ACHN (cell line): Measurements from ENCODE around the gene MED13.
"Not testable (repeated sequence)": the region's sequence is repeated elsewhere in the genome, so short reads cannot be mapped to it uniquely, and the experiment has no call there.

Source experiments
- DNase-seq: peaks from one replicate; pipeline ENCODE4 v3.0.0-alpha.2; 2015
- in situ Hi-C: cut with HindIII; loops from 2 replicates; pipeline ENCODE4 v1.10.0; 2017; ENCODE audit warnings: low sequenced_read_pairs, low pct_ligation_motif_present, low pct_unique_long_range_greater_than_20kb

MED13 gene

GRCh38 chr17:62092784-62093183 lies 27.7 kb upstream of the MED13 start:
- DNase-seq = no peak
- in situ Hi-C loops = no loop called here

DNA sequence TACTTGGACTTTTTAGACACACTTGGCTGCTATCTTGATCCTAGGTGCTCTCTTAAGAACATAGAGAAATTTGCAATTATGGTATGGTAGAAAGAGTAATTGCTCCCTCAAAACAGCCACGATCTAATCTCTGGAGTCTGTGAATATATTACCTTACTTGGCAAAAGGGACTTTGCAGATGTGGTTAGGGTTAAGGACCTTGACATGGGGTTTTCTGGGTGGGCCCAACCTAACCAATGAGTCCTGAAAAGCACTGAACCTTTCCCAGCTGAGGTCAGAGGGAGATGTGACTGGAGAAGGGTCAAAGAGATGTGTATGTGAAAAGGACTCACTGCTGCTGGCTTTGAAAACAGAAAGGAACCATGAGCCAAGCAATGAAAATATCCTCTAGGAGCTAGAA lies 26.7 kb upstream of the MED13 start:
- no peak for DNase-seq
- in situ Hi-C loops = no loop called here

DNA sequence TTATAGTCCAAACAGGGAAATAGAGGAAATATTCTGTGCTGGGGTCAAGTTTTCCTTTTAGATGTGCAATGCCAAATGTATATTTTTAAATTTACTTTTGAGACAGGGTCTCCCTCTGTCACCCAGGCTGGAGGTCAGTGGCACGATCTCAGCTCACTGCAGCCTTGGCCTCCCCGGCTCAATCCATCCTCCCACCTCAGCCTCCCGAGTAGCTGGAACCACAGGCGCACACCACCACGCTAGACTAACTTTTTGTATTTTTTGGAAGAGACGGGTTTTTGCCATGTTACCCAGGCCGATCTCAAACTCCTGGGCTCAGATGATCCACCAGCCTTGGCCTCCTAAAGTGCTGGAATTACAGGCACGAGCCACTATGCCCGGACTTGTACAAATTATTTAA lies 25.8 kb upstream of the MED13 start:
- no peak for DNase-seq
- in situ Hi-C loops = no loop called here

DNA sequence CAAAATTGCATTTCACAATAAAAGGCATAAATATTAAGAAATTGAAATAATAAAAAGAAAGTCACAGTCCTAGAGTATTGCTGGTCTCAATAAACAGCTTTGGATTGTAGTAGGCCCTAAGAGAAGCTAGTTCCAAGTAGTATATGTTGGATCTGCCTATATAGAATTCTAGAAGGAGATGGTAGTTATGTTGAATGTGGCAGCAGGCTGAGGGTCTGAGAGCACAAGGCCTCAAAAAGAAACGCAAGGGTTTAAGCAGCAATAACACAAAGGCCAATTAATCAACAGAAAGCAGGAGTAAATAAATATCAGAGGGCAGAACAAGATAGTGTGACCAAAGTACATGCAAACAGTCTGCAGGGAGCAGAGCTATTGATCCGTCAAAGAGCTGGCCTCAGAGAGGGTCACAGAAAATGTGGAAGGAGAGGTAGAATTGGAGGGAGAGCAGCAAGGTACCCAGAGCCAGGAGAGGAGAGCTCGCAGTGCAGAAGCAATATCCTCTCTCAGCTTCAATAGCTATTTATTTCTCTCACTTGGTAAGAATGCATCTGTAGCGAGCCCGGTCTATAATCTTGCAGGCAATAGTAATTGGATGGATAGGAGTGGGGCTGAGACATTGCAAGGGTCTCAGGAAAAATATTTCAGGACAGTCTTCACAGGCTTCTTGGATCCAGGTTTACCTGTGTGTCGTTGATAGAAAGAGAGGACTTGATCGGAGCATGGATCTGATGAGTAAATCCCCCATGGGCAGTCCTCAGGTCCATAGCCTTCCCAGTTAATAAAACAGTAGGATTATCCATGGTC lies 25.1 kb upstream of the MED13 start:
- in situ Hi-C loops = no loop called here
- no peak for DNase-seq

GRCh38 chr17:62089334-62089733 lies 24.3 kb upstream of the MED13 start:
- in situ Hi-C loops = no loop called here
- DNase-seq = no peak

DNA sequence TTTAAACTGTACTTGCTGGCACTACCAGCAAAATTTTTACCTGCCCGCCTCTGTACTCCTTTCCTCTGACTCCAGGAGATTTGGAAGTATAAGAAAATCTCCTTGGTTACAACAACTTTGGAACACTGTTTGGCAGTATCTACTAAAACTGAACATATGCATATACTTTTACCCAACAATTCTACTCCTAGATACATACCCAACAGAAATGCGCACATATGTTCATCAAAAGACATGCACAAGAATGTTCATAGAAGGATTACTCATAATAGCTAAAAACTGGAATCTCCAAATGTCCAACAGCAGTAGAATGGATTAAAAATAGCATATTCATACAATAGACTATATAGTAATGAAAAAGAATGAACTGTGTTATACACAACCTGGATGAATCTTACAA lies 21.7 kb upstream of the MED13 start:
- in situ Hi-C loops = no loop called here
- DNase-seq = no peak

DNA sequence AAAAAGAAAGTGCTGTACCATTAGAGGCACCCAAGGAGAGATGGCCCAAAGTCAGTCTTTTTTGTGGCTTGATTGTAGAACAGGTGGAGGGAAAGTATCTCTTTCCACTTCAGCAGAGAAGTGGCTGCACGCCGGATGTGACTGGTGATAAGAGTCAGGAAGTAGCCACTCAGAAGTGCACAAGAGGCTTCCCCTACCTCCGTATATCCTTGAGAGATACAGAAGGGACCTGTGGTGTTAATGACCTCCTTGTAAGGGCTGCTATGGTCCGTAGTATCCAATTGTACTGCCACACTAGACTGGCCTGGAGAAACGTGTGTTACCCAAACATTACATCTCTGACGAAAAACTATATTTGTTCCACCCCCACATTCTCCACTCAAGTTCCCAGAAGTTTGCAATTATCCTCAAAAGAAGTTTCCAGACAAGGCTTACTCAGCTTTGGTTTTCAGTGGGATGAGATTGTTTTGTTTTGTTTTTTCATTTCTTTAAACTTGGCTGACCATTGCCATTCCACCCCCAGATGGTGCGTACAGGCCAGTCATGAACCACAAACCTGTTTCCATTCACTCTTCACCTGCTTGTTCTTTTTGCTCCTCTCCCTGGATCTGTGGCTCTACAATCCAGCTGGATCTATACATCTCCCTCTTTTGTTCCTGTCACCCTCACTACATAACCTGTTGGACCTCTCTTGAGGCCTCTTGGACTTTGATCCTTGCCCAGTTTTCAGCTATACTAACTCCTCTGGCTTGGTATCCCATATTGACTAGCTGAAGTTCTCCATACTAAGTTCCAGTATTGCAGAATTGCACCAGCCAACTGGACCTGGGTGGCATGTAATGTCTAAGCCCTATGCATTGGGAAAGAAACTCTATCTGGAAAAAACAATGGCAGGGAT lies 20.7 kb upstream of the MED13 start:
- in situ Hi-C loops = no loop called here
- DNase-seq = no peak

DNA sequence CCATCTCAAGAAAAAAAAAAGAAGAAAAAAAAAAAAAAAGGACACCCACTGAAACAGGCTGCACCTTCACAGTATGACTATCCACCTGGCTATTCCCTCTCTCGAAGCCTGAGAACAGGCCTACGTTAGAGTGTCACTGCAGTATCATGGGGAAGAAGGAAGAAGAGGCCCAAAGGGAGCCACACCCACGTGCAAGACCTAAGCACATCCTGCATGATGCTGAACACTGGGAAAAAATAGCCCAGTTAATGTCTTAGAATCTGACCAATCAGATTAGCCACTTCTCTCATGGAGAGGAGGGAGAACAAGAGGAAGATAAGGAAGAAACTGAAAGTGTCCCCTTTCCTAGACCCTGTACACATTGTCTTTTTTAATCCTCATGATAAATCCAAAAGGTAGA lies 19.5 kb upstream of the MED13 start:
- DNase-seq = no peak
- in situ Hi-C loops = no loop called here

- no peak for DNase-seq
- in situ Hi-C loops = no loop called here
Observed at GRCh38 chr17:62083651-62084050, 18.6 kb upstream of the MED13 start.

DNA sequence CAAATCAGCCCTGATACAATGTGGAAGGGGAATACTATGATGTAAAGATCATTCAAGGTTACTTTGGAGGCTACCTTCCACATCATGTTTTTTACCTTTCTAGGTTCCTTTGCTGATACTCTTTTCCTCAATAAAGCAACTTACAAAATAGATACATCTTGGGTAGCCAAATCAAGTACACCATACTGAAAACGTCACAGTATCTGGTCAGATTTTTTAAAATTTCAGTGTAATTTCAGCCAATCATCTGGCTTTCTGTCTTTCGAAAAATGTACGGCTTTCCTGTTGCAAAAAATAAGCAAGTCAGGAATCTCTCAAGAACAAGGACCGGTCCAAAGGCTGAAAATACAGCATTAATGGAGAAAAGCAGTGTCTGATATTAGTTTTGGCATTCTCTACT lies 15.6 kb upstream of the MED13 start:
- DNase-seq = no peak
- in situ Hi-C loops = no loop called here

GRCh38 chr17:62078009-62078408 lies 12.9 kb upstream of the MED13 start:
- DNase-seq = no peak
- in situ Hi-C loops = no loop called here

DNA sequence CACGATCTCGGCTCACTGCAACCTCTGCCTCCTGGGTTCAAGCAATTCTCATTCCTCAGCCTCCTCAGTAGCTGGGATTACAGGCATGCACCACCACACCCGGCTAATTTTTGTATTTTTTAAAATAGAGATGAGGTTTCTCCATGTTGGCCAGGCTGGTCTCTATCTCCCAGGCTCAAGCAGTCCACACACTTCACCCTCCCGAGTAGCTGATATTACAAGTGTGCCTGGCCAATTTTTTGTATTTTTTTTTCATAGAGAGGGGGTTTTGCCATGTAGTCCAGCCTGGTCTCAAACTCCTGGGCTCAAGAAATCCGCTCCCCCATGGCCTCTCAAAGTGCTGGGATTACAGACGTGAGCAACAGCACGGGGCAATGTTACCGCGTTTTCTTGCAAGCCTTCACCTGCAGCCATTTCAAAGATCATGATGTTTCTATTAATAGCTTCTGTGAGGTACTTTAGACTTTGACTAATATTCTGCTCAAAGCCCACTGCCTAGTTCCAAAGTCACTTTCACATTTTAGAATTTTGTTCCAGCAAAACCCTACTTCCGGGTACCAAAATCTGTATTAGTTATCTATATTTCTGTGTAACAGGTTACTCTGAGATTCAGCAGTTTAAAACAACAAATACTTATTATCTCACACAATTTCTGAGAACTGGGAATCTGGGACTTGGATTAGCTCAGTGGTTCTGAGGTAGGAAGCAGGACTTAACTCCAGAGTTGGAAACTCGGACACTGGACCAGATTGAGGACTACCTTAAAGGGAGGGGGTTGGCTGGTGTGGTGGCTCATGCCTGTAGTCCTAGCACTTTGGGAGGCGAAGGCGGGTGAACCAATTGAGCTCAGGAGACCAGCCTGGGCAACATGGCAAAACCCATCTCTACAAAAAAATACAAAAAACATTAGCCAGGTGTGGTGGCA lies 12.0 kb upstream of the MED13 start:
- no peak for DNase-seq
- in situ Hi-C loops = no loop called here

- no peak for DNase-seq
- in situ Hi-C loops = no loop called here
Observed at GRCh38 chr17:62075308-62075815, 10.3 kb upstream of the MED13 start.

- in situ Hi-C loops = no loop called here
- DNase-seq = no peak
Observed at GRCh38 chr17:62073993-62074392, 8.9 kb upstream of the MED13 start.

GRCh38 chr17:62072855-62073254 lies 7.8 kb upstream of the MED13 start:
- DNase-seq, in situ Hi-C loops: not testable (repeated sequence)

- in situ Hi-C loops = no loop called here
Observed at GRCh38 chr17:62070900-62071299, 5.8 kb upstream of the MED13 start.

GRCh38 chr17:62067165-62068145 lies 2.4 kb upstream of the MED13 start:
- in situ Hi-C loops = no loop called here

More at GRCh38 chr17:62070900-62071299, 5.8 kb upstream of the MED13 start:
- DNase-seq = no peak

More at GRCh38 chr17:62067165-62068145, 2.4 kb upstream of the MED13 start:
- no peak for DNase-seq
